ENCODE results near the gene PTGDR. TPM values are rescaled to one million over a fixed set of nuclear protein-coding genes. Genes with fewer than 3 reads are reported as not detected.

Gene PTGDR
- polyA plus RNA-seq, 4 donors = 0.30 to 0.92 (median 0.72) TPM

DNA sequence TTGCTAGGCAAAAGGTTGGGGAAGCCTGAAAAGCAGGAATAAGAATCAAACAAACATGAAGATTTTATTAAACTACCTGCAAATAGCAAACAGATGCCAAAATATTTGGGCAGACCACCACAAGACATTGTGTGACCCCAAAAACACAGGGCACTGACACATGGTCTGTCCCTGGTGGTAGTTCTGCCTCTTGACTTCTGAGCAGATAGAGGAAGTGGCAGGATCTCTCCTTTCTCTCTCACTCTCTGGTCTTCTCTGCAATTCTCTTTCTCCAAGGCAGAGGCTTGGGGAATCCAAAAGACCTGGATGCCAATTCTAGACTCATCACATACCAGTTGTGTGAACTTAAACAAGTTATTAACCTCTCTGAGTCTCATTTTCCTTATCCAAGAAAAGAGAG, 4.3 kb upstream of the PTGDR start:
- no peak for DNase-seq (ENCODE audit: low read depth in 4 of 4, low spot score in 2 of 4)

DNA sequence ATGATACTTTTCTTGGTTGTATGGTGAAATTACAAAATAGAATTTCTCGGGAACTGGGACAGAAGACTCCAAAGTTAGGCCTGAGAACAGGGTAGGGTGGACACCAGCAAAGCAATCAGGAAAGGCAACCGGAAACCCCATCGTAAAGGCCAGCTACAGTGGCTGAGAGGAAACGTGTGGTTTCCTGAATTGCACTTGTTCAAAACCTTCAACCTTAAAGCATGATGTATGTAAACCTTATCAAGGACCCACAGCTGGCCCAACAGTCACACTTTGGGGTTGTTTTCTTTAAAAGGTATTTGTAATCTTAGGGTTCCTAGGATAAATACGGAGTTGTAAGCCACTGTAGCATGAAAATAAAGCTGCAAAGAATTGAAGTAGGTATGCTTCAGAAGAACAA, 2.2 kb upstream of the PTGDR start:
- no peak for DNase-seq (ENCODE audit: low read depth in 4 of 4, low spot score in 2 of 4)

DNA sequence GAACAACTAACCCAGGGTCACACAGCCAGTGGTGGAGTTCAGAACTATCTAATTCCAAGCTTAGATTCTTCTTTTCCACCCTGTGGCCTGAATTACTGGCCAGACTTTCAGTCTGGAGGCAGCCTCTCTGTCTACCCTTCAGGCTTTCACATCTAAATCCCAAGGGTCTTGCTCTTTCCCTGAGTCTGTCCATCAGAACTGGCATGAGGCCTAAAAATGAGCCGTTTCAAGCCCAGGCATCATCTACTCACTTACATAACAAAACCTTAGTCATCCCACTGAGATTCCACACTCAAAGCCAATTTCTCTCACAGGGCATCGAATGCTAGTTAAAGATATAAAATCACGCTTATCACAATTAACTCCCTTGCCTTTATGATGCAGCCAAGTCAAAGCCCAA, 1.3 kb upstream of the PTGDR start:
- DNase-seq (ENCODE audit: low read depth in 4 of 4, low spot score in 2 of 4) = no peak

DNA sequence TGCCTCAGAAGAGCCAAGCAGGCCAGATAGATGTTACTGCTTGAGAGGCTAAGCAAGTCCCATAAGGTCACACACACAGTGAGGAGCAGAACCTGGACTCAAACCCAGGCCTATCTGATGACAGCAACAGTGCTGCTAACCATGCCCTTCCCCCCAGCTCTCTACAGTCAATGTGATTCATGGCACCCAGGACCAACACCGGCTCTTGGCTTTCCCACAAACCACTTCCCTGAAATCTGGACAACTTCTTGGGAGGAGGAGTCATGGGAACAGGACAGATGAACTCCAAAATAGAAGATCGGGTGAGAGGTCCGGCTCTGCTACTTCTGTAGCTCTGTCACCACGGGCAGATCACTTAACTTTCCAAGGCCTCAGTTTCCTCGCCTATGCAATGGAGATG, 716 bp upstream of the PTGDR start:
- no peak for DNase-seq (ENCODE audit: low read depth in 4 of 4, low spot score in 2 of 4)

DNA sequence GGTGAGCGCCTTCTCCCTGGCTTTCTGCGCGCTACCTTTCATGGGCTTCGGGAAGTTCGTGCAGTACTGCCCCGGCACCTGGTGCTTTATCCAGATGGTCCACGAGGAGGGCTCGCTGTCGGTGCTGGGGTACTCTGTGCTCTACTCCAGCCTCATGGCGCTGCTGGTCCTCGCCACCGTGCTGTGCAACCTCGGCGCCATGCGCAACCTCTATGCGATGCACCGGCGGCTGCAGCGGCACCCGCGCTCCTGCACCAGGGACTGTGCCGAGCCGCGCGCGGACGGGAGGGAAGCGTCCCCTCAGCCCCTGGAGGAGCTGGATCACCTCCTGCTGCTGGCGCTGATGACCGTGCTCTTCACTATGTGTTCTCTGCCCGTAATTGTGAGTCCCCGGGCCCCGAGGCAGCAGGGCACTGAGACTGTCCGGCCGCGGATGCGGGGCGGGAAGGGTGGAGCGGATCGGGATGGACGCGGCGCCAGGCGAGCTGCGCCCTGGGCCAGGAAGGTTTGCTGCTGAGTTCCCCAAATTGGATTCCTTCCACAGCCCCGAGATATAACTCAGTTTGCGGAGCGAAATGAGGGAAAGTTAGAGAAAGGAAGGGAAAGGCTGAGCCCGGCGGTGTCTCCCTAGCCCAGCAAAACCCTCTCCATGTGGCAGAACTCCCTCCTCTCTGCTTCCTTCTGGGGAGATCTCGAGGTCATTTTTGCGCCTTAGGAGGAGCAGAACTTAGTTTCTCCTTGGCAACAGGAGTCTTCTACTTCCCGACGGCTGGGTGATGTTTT, 972 bp downstream of the PTGDR start:
- peak in 3 of 4 donors; percentile 10 to 29 (median 18) for DNase-seq (ENCODE audit: low read depth in 4 of 4, low spot score in 2 of 4)

DNA sequence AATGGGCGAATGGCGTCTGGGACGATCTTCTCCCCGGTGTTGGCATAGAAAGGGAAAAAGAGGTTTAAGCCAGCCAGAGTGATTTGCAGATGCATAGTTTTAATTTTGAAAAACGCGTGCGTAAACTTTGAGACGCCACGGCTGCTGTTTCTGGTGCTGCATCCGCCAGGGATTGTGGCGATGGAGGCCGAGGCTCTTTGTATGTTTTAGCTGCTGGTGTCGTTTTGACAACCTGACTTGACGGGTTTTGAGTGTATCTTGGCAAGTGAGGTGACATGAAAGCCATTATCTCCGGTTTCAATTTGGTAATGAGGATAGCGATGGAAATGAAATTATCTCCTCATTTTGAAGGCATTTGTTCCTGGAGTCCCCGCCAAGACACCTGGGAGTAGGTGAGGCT, 1.6 kb downstream of the PTGDR start:
- no peak for DNase-seq (ENCODE audit: low read depth in 4 of 4, low spot score in 2 of 4)

DNA sequence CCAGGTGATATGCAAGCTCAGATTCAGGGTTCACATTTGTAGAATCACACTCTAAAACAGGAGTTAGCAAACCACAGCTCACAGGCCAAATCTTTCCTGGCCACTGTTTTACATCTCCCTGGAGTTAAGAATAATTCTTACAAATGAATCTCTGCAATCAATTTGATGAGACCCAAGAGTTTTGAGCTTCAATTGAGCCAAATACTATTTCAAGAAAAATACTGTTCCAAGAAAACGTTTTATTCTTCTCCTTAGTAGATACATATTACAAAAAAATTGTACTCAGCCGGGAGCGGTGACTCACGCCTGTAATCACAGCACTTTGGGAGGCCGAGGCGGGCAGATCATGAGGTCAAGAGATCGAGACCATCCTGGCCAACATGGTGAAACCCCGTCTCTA, 2.5 kb downstream of the PTGDR start:
- no peak for DNase-seq (ENCODE audit: low read depth in 4 of 4, low spot score in 2 of 4)

DNA sequence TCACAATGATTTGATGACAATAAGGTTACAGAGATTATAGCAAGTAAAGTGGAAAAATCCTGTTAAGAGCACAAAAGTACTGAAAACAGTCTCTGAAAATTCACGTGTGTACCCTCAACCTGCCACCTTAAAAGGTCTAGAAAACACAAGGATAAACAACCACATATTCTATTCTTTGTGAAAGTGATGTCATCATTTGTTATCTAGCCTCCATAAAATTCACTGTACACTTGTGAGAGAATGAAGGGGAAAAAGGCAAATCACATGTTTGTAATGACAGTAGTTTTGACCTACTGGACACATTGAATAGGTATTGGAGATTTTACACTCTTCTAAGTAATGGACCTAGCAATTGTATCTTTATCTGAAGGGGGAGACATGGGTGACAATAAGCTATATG, 4.0 kb downstream of the PTGDR start:
- no peak for DNase-seq (ENCODE audit: low read depth in 4 of 4, low spot score in 2 of 4)

DNA sequence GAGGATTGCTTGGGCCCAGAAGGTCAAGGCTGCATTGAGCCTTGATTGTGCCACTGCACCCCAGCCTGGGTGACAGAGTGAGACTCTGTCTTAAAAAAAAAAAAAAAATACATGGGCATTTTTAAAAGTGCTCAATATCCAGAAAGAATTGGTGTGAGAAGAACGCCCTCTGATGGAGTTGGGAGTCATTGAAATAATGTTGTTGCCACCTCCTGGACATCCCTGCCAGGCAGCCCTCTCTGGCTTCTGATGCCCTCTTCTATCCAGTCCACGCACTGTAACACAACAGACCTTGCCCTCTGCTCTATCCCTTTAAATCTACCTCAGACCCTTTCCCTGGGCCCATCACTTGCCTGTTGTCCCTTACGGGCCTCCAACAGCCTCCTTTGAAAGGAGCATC, 4.9 kb downstream of the PTGDR start:
- DNase-seq (ENCODE audit: low read depth in 4 of 4, low spot score in 2 of 4) = no peak

DNA sequence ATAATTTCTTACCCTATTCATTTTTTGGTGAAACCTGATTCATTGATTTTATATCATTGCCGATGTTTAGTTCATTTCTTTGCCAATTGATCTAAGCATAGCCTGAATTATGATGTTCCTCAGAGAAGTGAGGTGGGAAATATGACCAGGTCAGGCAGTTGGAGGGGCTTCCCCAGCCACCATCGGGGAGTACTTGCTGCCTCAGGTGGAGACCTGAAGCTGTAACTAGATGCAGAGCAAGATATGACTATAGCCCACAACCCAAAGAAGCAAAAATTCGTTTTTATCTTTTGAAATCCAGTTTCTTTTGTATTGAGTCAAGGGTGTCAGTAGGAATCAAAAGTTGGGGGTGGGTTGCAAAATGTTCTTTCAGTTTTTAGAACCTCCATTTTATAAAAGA, 7.9 kb downstream of the PTGDR start:
- no peak for DNase-seq (ENCODE audit: low read depth in 4 of 4, low spot score in 2 of 4)

DNA sequence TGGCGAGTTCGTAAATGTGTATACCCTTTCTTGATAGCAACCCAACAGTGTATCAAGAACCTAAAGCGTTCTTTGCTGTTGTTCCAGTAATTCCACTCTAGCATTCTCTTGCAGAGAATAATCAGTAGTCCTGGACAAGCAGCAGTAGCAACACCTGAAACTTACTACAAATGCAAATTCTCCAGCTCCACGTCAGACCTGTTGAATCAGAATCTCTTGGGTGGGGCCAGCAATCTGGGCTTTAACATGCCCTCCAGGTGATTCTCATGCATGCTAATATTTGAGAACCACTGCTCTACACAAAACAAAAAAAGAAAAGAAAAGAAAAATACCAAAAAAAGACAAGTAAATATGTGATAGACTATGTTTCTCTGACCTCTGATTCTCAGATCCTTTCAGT, 10.1 kb downstream of the PTGDR start:
- DNase-seq (ENCODE audit: low read depth in 4 of 4, low spot score in 2 of 4) = no peak

DNA sequence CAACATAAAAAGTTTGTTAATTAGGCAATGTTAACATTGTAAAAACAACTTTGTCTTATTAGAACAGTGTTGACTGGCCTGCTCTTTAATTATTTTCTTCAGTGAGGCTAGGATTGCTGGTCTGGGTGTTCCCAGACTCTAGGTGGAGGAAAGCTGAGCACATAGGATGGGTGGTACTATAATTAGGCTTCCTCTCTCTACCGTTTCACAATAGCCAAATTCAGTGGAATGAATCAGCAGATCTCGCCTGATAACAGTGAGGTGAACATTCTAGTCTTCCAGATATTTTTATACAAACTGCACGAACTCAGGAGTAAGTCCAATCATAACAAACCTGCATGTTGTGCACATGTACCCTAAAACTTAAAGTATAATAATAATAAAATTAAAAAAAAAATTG, 11.9 kb downstream of the PTGDR start:
- DNase-seq (ENCODE audit: low read depth in 4 of 4, low spot score in 2 of 4) = no peak

DNA sequence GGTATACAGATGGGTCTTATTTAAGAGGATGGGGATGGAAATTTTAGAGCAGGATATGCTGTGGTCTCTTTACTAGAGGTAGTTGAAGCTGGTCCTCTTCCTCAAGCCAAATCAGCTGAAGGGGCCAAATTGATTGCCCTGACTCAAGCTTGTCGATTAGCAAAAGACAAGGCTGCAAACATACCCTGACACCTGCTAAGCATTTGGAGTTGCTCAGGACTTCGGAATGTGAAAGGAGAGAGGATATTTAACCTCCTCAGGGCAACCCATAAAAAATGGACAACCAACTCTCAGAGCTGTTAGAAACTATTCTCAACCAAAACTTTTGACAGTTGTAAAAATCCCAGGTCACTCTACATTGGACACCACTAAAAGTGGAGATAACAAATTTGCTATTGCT, 15.6 kb downstream of the PTGDR start:
- DNase-seq (ENCODE audit: low read depth in 4 of 4, low spot score in 2 of 4) = no peak

DNA sequence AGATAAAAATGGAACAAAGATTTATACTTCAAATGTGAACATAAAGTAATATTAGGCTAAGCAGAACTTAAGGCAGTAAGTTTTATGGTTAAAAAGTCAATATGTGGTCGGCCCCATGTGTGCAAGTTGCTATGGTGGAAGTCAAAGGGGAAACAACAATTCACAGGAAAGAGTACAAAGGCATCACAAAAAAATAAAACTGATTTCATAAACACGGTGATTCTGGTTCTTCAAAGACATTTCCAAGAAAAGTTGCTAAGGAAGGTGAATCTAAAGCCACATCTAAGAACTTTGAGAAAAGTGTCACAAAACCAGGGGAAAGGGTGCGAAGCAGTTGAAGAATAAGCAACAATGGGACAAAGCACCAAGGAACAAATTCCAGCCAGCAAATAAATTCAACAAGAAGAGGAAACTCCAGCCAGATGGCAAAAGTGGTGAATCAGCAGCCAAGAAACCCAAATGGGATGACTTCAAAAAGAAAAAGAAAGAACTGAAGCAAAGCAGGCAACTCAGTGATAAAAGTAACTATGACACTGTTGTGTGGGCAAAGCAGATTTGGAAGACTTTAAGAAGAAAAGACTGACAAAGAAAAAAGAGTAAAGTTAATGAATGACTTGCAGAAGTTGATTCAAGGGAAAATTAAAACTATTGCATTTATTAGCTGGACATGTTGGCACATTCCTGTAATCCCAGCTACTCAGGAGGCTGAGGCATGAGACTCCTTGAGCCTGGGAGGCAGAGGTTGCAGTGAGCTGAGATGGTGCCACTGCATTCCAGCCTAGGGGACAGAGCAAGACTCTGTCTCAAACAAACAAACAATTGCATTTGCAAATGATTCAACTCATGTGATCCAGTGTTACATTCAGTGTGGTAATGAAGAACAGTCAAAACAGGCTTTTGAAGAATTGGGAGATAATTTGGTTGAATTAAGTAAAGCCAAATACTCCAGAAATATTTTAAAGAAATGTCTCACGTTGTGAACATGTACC, 19.5 kb downstream of the PTGDR start:
- no peak for DNase-seq (ENCODE audit: low read depth in 4 of 4, low spot score in 2 of 4)

DNA sequence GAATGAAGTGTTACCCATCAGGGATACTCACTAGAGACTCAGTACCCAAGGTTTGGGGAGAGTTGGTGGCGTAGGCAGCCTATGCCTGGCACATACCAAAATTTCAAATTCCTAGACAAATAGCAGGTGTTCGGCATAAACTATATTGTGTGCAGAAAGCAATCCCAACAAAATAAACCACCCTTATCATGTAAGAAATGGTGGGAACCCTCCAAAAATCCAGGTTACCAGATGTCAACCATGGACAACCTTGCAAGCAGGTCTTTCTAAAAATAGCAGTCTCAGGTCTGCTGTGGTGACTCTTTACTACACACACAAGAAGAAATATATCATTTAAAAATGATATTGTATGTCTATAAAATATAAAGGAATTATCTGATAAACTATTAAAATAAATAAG, 28.9 kb downstream of the PTGDR start:
- no peak for DNase-seq (ENCODE audit: low read depth in 4 of 4, low spot score in 2 of 4)

DNA sequence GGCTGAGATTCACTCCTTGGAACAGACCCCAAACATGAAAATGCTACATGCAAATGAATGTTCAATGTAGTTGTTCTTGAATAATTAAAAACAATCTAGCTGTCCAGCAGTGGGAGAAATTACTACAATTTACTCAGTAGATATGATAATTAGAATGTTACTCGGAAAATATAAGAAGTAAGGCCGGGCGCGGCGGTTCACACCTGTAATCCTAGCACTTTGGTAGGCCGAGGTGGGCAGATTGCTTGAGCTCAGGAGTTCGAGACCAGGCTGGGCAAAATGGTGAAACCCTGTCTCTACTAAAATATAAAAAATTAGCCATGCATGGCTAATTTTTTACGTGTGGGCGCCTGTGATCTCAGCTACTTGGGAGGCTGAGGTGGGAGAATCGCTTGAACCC, 31.3 kb downstream of the PTGDR start:
- DNase-seq (ENCODE audit: low read depth in 4 of 4, low spot score in 2 of 4) = no peak

DNA sequence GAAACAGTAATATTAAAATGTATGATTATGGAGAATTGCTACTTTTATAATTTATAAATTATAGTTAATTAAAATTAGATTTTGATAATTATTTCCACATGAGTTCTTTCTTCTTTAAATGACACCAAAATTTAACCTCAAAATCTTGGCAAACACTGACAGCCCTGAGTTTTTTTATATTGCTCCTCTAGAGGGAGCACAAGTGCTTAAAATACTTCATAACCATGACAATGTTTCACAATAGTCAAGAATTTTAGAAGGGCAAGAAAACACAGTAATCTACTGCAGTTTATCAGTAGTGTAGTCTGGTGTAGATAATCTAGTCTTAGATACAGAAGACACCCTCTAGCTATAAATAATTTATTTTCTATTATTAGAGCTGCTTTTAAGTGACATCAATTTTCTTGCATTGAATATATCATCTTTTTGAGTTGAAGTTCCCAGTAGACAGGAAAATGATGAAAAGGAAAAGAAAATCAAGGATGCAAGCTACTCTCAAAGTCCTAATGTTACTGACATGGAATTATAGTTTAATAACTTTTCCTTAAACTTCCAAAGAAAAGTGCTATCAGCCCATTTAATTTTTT, 32.3 kb downstream of the PTGDR start:
- DNase-seq (ENCODE audit: low read depth in 4 of 4, low spot score in 2 of 4) = peak in 2 of 4 donors; percentile 23 to 36

DNA sequence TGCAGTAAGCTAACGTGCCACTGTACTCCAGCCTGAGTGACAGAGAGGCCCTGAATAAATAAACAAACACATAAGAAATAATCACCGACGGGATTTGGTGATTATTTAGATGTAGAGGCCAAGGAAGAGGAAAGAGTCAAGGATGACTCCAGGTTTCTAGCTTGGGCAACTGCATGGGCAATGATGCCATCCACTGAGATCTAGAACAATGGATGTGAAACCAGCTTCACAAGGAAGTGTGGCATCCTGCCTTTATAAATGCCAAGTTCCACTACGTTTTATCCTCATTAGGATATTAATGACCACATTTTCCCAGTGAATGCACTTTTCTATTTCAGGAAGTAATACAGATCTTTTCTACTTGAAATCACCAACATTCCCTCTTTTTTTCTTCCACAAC, 35.7 kb downstream of the PTGDR start:
- DNase-seq (ENCODE audit: low read depth in 4 of 4, low spot score in 2 of 4) = no peak

DNA sequence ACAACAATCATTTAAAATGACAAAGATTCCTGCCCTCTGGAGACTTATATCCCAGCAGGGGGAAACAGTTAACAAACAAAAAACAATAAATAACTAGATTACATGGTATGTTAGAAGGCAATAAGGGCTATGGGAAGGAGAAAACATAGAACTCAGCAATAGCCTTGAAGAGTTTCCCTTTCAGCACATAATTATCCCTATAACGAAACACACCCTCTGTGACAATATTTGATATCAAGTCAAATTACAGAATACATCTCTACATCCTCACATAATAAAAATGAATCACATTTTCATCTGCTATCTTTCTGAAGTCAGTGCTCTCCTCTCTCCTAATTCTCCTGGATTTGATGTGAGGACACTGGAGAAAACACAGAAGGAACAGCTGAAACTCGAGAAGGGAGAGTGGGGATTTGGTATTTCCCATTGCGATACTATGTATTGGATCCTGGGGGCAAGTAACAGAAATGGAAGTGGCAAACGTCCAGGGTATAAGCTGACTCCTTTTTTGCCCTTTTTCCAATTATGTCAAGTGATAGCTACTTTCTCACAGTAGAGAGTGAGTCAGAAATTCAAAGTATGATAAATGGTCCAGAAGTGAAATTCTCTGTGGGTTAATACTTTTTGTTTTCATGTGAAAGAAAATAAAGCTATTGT, 36.9 kb downstream of the PTGDR start:
- DNase-seq (ENCODE audit: low read depth in 4 of 4, low spot score in 2 of 4) = no peak

DNA sequence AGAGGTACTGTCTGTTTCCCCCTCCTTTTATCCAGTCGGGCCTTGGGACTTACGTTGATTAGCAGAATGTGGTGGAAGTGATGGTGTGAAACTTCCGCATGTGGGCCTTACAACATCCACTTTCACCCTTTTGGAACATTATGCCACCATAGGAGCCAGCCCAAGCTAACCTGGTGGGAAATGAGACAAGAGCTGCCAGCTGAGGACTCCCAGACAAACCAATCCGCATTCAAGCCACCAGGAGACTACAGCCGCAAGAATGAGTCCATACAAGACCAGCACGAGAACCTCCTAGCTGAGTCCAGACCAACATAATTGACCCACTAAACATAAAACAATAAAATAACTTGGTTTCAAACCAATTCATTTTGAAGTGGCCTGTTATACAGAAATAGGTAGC, 37.5 kb downstream of the PTGDR start:
- no peak for DNase-seq (ENCODE audit: low read depth in 4 of 4, low spot score in 2 of 4)

DNA sequence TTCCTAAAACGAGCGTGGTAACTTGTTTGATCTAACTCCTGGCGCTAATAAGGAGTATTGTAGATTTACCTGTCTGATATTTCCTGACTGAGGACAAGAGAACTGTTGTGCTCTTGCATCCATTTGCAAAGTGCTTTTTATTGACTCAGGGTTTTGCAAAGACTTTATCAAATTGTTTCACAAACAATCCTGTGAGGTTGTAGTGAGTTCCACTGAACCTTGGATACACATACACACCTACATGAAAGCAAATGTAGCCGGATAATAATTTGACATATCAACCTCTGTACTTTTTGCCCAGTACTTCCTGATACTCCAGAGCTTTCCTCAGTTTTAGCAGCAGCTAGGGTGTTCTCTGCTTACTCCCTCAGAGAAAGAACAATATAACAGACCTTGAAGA, 39.9 kb downstream of the PTGDR start:
- DNase-seq (ENCODE audit: low read depth in 4 of 4, low spot score in 2 of 4) = no peak

All from left renal cortex interstitium (tissue), 4 donors.